ENCODE measurements around the gene RGS7BP.

Gene RGS7BP

GRCh38 chr5:64606926-64607325 is 101.1 kb downstream of the RGS7BP start:
- no peak for TF ChIP-seq CTCF (IDR thresholded peaks at IDR 0.05)
- no peak for DNase-seq
- Histone ChIP-seq H3K4me3 (no peak overlapping the region), H3K9me3 (no peaks in the 10 kb centered on the region), H3K4me1 (peaks cover 0 to 25% (median 4%) of the 10 kb centered on the region in 4 donors), H3K36me3 (no peaks in the 10 kb centered on the region), H3K27me3 (no peaks in the 10 kb centered on the region), H3K27ac (no peak overlapping the region)
- intact Hi-C loops (cut with DNase I; ENCODE audit: low total_unique reads): no loop called here

GRCh38 chr5:64612344-64612961 is 106.6 kb downstream of the RGS7BP start:
- TF ChIP-seq CTCF (IDR thresholded peaks at IDR 0.05): peak; percentile 71 to 81
- H3K36me3 ChIP-seq: no peaks in the 10 kb centered on the region
- H3K4me3 ChIP-seq: no peak overlapping the region
- H3K27me3 ChIP-seq: no peaks in the 10 kb centered on the region
- H3K4me1 ChIP-seq: peaks cover 0 to 4% (median 0%) of the 10 kb centered on the region in 4 donors
- peak in 1 of 2 donors; percentile 40 for DNase-seq
- no peaks in the 10 kb centered on the region for H3K9me3 ChIP-seq
- intact Hi-C loops (cut with DNase I; ENCODE audit: low total_unique reads): loop anchor here (5.0 kb wide), 1 partner anchor 385 kb away; no protein-coding TSS in a partner anchor
- H3K27ac ChIP-seq: no peak overlapping the region

- no peak overlapping the region for H3K27ac ChIP-seq
- no peaks in the 10 kb centered on the region for H3K27me3 ChIP-seq
- intact Hi-C loops (cut with DNase I; ENCODE audit: low total_unique reads): no loop called here
- H3K4me1 ChIP-seq: peaks cover 0 to 4% (median 0%) of the 10 kb centered on the region in 4 donors
- H3K9me3 ChIP-seq: no peaks in the 10 kb centered on the region
- H3K4me3 ChIP-seq: no peak overlapping the region
- DNase-seq: no peak
- no peaks in the 10 kb centered on the region for H3K36me3 ChIP-seq
- TF ChIP-seq CTCF (IDR thresholded peaks at IDR 0.05): no peak
Measured at GRCh38 chr5:64615895-64616294, 110.1 kb downstream of the RGS7BP start.

GRCh38 chr5:64619609-64620008 is 113.8 kb downstream of the RGS7BP start:
- no peak for TF ChIP-seq CTCF (IDR thresholded peaks at IDR 0.05)
- no peaks in the 10 kb centered on the region for H3K36me3 ChIP-seq
- DNase-seq: no peak
- intact Hi-C loops (cut with DNase I; ENCODE audit: low total_unique reads): no loop called here
- H3K27me3 ChIP-seq: peaks cover 0 to 9% of the 10 kb centered on the region in 2 donors
- H3K4me1 ChIP-seq: no peaks in the 10 kb centered on the region
- no peak overlapping the region for H3K27ac ChIP-seq
- no peaks in the 10 kb centered on the region for H3K9me3 ChIP-seq
- no peak overlapping the region for H3K4me3 ChIP-seq

GRCh38 chr5:64622991-64623390 is 117.2 kb downstream of the RGS7BP start:
- H3K4me1 ChIP-seq: no peaks in the 10 kb centered on the region
- no peak overlapping the region for H3K4me3 ChIP-seq
- no peaks in the 10 kb centered on the region for H3K36me3 ChIP-seq
- no peaks in the 10 kb centered on the region for H3K9me3 ChIP-seq
- no peak for DNase-seq
- intact Hi-C loops (cut with DNase I; ENCODE audit: low total_unique reads): no loop called here
- TF ChIP-seq CTCF (IDR thresholded peaks at IDR 0.05): no peak
- H3K27me3 ChIP-seq: peaks cover 0 to 9% of the 10 kb centered on the region in 2 donors
- H3K27ac ChIP-seq: no peak overlapping the region
